ENCODE data around the gene KLHL29.

DNA sequence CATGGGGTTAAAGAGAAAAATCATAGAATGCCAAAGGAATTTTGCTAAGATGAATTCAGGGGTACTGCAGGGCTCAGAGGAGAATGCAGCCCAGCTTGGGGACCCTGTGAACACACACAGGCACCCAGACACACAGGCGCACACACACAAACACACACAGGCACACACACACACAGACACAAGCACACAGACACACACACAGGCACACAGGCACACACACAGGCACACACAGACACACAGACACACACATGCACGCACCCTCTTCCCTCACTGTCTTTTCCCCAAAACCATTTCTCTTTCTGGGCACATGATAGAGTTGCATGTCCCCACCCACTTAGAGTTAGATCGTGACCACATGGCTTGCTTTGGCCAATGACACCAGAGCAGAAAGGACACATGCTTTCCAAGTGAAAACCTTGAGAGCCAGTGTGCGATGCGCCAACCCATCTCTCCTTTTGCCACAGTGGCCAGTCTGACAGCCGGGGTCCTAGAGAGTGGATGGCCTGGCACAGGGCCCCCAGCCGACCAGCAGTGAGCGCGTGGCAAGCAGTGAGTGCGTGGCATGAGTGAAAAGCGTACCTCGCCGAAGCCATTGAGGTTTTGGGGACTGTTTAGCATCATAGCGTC is 163.3 kb downstream of the KLHL29 start:
- TF ChIP-seq CTCF (conservative IDR thresholded peaks at IDR 0.05; ENCODE audit: low read length) (no peak), EZH2phosphoT487 (IDR thresholded peaks at IDR 0.05; ENCODE audit: borderline replicate concordance, low read depth, low read length) (no peak)

Measured in OCI-LY7 (cell line).